ENCODE results near the gene SLC35F2.
A peak's percentile ranks its signal among the peaks of the same experiment; 100 is the strongest.
"Not testable (repeated sequence)": the region's sequence is repeated elsewhere in the genome, so short reads cannot be mapped to it uniquely, and the experiment has no call there.

The SLC35F2 gene

DNA sequence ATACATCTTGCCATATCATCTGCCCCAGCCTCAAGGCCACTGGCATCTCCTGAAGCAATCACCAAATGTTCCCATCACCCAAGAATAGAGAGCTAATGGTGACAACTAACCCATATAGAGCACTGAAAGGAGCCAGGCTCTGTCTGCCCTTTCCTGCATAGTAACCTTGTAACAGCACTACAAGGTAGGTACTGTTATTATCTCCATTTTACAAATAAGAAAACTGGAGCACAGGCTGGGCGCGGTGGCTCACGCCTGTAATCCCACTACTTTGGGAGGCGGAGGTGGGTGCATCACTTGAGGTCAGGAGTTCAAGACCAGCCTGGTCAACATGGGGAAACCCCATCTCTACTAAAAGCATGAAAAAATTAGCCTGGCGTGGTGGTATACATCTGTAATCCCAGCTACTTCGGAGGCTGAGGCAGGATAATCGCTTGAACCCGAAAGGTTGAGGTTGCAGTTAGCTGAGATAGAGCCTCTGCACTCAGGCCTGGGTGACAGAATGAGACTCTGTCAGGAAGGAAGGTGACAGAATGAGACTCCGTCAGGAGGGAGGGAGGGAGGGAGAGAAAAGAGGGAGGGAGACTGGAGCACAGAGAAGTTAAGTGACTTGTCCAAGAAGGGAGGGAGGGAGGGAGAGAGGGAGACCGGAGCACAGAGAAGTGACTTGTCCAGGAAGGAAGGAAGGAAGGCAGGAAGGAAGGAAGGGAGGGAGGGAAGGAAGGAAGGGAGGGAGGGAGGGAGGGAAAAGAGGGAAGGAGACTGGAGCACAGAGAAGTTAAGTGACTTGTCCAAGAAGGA, 2.2 kb downstream of the SLC35F2 start:
- ATAC-seq (replicated peaks), result no peak
- peak overlapping the region; percentile 44 to 56 for H3K4me3 Mint-ChIP-seq
- no peak for DNase-seq
- H3K36me3 Mint-ChIP-seq, result peaks cover 6 to 24% of the 10 kb centered on the region in 2 donors
- peak overlapping the region; percentile 59 for H3K27ac Mint-ChIP-seq
- peaks cover 21 to 38% of the 10 kb centered on the region in 2 donors for H3K4me1 Mint-ChIP-seq
- no peaks in the 10 kb centered on the region for H3K9me3 Mint-ChIP-seq
- H3K27me3 Mint-ChIP-seq, result no peaks in the 10 kb centered on the region

DNA sequence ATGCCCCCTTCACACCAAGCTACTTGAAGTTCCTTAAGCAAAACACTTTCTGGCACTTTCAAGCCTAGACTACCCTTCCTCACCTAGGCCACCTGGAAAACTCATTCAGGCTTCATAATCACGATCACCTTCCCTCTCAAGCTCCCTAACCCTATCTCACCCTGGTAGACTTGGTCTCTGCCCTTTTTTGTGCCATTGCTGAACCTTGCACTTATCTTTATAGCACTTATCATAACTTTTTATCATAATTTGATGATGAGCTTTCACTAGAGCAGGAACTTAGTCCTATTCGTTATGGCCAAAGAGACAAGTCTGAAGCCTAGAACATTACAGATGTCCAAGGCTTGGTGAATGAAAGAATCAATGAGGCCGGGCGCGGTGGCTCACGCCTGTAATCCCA, 5.5 kb downstream of the SLC35F2 start:
- no peaks in the 10 kb centered on the region for H3K9me3 Mint-ChIP-seq
- H3K4me1 Mint-ChIP-seq, result peaks cover 32 to 49% of the 10 kb centered on the region in 2 donors
- H3K4me3 Mint-ChIP-seq, result no peak overlapping the region
- DNase-seq (no peak), ATAC-seq (replicated peaks) (no peak)
- H3K36me3 Mint-ChIP-seq, result peaks cover 8 to 29% of the 10 kb centered on the region in 2 donors
- no peaks in the 10 kb centered on the region for H3K27me3 Mint-ChIP-seq
- H3K27ac Mint-ChIP-seq, result no peak overlapping the region

DNA sequence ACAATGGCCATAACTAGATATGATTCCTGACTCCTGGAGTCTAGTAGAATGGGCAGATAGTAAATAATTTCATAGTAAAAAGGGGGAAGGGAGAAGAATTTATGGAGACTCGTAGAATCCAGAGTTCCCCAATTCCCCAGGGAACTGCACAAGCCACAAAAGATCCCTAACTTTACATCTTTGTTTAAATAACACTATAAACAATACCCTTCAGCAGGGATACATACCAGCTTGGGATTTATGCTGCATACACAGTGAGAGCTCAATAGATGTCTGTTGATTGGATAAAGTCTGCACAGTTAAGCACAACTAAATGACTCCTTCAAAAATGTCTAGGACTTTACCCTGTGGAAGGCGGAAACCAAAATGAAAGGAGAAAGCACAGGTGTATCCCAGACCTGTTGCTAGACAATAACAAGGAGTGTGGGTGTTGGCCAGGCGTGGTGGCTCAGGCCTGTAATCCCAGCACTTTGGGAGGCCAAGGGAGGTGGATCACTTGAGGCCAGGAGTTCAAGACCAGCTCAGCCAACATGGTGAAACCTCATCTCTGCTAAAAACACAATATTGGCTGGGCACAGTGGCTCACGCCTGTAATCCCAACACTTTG, 6.8 kb downstream of the SLC35F2 start:
- DNase-seq, result no peak
- no peak for ATAC-seq (replicated peaks)
- Mint-ChIP-seq H3K4me3 (no peak overlapping the region), H3K36me3 (peaks cover 8 to 29% of the 10 kb centered on the region in 2 donors), H3K4me1 (peaks cover 32 to 54% of the 10 kb centered on the region in 2 donors), H3K9me3 (no peaks in the 10 kb centered on the region), H3K27me3 (no peaks in the 10 kb centered on the region), H3K27ac (no peak overlapping the region)

DNA sequence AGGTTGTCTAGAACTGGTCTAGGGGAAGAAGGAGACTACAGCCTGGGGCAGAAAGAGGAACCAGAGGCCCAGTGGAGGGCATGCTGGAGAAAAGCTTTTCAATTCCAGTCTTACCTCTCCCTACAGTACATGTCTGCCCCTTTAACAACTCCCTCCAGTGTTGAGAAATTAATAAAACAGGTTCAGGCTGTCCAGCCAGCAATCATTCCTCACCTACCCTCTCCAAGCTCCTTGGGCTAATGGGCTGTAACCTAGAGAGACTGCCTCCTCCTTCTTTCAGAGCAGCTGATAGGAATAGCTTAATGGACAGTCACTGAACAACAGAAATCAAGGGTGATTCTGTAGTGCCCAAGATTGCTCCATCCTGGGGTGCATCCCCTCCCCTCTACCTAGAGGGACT, 8.8 kb downstream of the SLC35F2 start:
- no peak for DNase-seq
- Mint-ChIP-seq H3K4me1 (peaks cover 26 to 44% of the 10 kb centered on the region in 2 donors), H3K36me3 (peaks cover 2 to 22% of the 10 kb centered on the region in 2 donors)

DNA sequence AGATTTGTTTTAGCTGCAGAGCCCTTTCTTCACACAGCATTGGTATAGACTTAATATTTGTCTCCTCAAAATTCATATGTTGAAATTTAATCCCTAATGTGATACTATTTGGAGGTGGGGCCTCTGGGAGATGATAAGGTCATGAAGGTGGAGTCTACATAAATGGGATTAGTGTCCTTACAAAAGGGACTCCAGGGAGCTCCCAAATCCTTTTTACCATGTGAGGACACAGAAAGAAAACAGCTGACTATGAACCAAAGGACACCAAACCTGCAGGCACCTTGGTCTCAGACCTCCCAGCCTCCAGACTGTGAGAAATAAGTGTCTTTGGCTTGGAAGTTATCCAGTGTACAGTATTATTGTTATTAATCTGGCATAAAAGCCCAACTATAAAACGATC, 10.2 kb downstream of the SLC35F2 start:
- DNase-seq (no peak), ATAC-seq (replicated peaks) (no peak)
- Mint-ChIP-seq H3K27ac (peak overlapping the region; percentile 56), H3K36me3 (peaks cover 7 to 19% of the 10 kb centered on the region in 2 donors), H3K4me3 (no peak overlapping the region), H3K27me3 (no peaks in the 10 kb centered on the region), H3K4me1 (peaks cover 26 to 47% of the 10 kb centered on the region in 2 donors), H3K9me3 (no peaks in the 10 kb centered on the region)

More for the DNA sequence above, 8.8 kb downstream of the SLC35F2 start:
- Mint-ChIP-seq H3K9me3 (no peaks in the 10 kb centered on the region), H3K27me3 (no peaks in the 10 kb centered on the region), H3K4me3 (no peak overlapping the region), H3K27ac (no peak overlapping the region)
- ATAC-seq (replicated peaks), result peak; percentile 64 to 74

DNA sequence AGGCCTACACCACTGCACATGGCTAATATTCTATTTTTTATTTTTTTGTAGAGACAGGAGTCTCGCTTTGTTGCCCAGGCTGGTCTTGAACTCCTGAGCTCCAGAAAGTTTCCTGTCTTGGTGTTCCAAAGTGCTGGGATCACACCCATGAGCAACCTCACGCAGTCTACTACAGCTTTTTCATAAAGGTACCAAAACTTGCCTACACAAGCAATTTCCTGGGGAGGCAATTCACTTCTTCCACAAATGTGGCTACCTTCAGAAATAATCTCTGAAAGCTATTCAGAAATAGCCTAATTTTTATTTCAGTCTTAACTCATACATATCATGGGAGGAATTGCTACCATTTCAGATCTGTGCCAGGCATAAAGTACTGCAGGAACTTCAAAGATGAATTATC, 11.4 kb downstream of the SLC35F2 start:
- no peaks in the 10 kb centered on the region for H3K27me3 Mint-ChIP-seq
- peaks cover 29 to 49% of the 10 kb centered on the region in 2 donors for H3K4me1 Mint-ChIP-seq
- peaks cover 7 to 22% of the 10 kb centered on the region in 2 donors for H3K36me3 Mint-ChIP-seq
- DNase-seq, result no peak
- H3K9me3 Mint-ChIP-seq, result no peaks in the 10 kb centered on the region
- no peak overlapping the region for H3K4me3 Mint-ChIP-seq
- no peak for ATAC-seq (replicated peaks)
- H3K27ac Mint-ChIP-seq, result no peak overlapping the region

DNA sequence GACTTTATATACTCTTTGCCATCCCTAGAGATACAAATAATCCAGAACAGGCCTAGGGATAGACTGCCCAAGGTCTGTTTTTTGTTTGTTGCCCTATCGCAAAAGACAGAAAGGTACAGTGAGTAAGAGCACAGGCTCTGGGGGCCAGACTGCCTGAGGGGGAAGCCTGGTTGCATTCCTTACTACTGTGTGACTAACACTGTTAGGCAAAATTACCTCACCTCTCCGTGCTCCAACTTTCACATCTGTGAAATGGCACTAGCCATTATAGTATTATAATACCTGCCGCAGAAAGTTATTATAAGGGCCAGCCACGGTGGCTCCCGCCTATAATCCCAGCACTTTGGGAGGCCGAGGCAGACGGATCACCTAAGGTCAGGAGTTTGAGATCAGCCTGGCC, 14.5 kb downstream of the SLC35F2 start:
- Mint-ChIP-seq H3K27me3 (no peaks in the 10 kb centered on the region), H3K36me3 (peaks cover 7 to 12% of the 10 kb centered on the region in 2 donors), H3K4me3 (no peak overlapping the region), H3K4me1 (peaks cover 25 to 58% of the 10 kb centered on the region in 2 donors), H3K9me3 (no peaks in the 10 kb centered on the region), H3K27ac (no peak overlapping the region)
- DNase-seq (no peak), ATAC-seq (replicated peaks) (no peak)

DNA sequence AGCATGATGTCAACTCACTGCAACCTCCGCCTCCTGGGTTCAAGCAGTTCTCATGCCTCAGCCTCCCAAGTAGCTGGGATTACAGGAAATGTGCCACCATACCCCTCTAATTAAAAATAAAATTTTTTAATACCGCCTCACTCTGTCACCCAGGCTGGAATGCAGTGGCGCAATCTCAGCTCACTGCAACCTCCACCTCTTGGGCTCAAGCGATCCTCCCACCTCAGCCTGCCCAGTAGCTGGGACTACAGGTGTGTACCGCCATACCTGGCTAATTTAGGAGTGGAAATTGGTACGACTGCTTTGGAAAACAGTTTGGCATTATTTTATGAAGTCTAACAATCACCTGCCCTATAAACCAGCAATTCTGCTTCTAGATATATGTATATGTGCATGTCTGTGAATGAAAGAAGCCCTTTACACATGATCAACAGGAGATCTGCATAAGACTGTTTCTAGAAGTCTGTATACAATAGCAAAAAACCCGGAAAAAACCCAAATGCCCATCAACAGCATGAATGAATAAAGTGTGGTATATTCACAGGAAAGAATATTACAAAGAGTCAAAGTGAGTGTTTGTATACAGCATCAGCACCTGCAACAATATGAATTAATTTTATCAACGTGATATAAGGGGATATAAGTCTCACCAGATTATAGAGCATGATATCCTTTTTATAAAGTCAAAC, 16.0 kb downstream of the SLC35F2 start:
- H3K27me3 Mint-ChIP-seq, result no peaks in the 10 kb centered on the region
- no peak overlapping the region for H3K4me3 Mint-ChIP-seq
- no peak for ATAC-seq (replicated peaks)
- H3K9me3 Mint-ChIP-seq, result no peaks in the 10 kb centered on the region
- H3K4me1 Mint-ChIP-seq, result peaks cover 19 to 44% of the 10 kb centered on the region in 2 donors
- DNase-seq, result no peak
- H3K36me3 Mint-ChIP-seq, result peaks cover 5 to 12% of the 10 kb centered on the region in 2 donors
- H3K27ac Mint-ChIP-seq, result no peak overlapping the region

DNA sequence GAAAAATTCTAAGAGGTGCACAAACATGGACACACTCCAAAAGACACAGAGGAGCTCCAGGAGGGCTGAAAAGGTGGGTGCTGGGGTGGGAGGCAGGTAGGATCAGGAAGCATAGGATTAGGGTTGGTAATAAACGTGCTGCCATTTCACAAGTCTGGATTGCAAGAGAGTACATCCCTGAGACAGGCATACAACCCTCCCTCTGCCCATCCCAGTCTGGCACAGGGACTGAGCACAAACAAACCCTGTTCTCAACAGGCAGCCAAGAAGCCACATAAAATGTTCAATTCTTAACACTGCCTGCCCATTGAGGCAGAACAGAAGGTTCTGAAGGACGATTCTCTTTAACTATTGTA, 18.5 kb downstream of the SLC35F2 start:
- Mint-ChIP-seq H3K9me3 (no peaks in the 10 kb centered on the region), H3K4me1 (peaks cover 19 to 48% of the 10 kb centered on the region in 2 donors), H3K27ac (peak overlapping the region; percentile 75), H3K4me3 (peak overlapping the region; percentile 11 to 25), H3K27me3 (no peaks in the 10 kb centered on the region), H3K36me3 (peaks cover 5 to 15% of the 10 kb centered on the region in 2 donors)
- ATAC-seq (replicated peaks) (peak; percentile 18 to 22), DNase-seq (no peak)

DNA sequence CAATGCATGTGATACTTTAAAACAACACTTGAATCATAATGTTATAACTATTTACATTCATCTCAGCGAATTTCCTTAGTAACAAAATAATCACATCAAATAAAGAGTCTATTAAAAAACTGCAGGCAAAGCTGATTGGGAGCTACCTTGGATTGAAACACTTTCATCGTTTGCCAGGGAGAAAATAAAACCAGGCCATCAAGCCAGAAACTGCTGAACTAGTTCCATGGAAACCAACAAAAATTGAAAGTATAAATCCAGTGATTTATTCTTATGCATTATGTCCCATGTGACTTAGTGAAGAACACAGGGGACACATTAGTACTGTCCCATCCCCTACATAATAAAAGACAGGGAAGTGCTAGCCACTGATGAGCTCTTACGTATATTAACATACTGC, 21.7 kb downstream of the SLC35F2 start:
- Mint-ChIP-seq H3K9me3 (no peaks in the 10 kb centered on the region), H3K4me1 (peaks cover 15 to 32% of the 10 kb centered on the region in 2 donors), H3K27me3 (no peaks in the 10 kb centered on the region), H3K4me3 (no peak overlapping the region), H3K27ac (no peak overlapping the region), H3K36me3 (peaks cover 0 to 8% of the 10 kb centered on the region in 2 donors)
- no peak for DNase-seq
- no peak for ATAC-seq (replicated peaks)

DNA sequence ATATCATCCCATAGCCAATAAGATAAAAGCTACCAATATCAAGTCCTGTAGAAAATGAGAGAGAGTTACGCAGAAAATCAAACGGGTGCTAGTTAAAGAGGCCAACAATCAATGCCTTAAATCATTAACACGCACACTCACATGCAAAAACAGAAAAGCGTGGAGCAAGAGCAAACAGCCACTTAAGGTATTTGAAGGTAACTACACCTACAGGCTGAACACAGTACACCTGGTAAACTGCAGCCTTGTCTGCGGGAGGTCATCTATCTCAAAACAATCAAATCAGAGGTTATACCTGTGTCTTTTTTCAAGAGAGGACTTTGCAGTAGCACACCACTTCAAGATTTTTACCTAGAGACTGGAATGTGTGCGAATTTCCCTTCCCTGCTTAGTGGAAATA, 23.6 kb downstream of the SLC35F2 start:
- H3K27me3 Mint-ChIP-seq, result no peaks in the 10 kb centered on the region
- H3K4me3 Mint-ChIP-seq, result no peak overlapping the region
- DNase-seq (no peak), ATAC-seq (replicated peaks) (no peak)
- peaks cover 0 to 8% of the 10 kb centered on the region in 2 donors for H3K36me3 Mint-ChIP-seq
- peaks cover 13 to 24% of the 10 kb centered on the region in 2 donors for H3K4me1 Mint-ChIP-seq
- H3K27ac Mint-ChIP-seq, result no peak overlapping the region
- no peaks in the 10 kb centered on the region for H3K9me3 Mint-ChIP-seq

DNA sequence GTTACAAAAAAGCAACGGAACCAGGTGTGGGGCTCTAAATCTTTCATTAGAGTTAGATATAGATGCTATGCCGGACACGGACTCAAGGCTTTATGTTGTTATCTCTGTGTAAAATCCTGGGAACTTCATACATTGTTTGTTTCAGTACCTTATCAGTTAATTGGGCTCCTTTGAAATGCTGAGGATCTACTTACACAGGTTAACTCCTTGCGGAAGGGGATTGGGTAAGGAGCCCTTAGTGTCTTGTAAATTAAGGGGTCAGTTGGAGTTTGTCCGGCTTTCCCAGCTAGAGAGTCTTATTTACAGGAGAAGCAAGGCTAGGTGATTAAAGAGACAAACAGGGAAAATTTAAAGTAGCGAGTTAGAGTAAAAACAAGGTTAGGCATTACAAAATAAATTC, 24.7 kb downstream of the SLC35F2 start:
- H3K4me1 Mint-ChIP-seq, result peaks cover 7 to 19% of the 10 kb centered on the region in 2 donors
- H3K27ac Mint-ChIP-seq, result not testable (repeated sequence)

DNA sequence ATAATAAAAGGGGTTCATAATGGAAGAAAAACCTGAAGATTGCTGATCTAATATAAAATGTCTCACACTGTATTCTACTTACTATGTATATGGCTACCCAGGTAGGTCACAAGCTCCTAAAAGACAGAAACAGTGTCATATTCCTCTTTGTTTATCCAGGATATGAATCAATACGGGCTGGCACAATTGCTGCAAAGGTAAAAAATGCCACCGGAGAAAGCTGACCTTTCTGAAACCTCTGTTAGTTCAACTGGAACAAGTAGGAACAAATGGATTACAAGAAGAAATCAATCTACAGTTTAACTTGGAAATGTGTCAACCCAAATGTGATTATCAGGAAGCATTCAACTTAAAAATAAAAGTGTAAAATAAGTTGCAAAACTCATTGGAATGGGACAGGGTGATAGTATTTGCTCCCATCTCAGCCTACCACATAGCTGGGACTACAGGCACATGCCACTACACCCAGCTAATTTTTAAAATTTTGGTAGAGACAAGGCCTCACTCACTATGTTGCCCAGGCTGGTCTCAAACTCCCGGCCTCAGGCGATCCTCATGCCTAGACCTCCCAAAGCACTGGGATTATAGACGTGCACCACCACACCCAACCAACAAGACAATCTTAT, 27.6 kb downstream of the SLC35F2 start:
- Mint-ChIP-seq H3K36me3 (peaks cover 0 to 3% of the 10 kb centered on the region in 2 donors), H3K4me3 (no peak overlapping the region), H3K9me3 (no peaks in the 10 kb centered on the region), H3K4me1 (peaks cover 7 to 17% of the 10 kb centered on the region in 2 donors), H3K27ac (no peak overlapping the region), H3K27me3 (no peaks in the 10 kb centered on the region)
- ATAC-seq (replicated peaks) (no peak), DNase-seq (no peak)

More for the DNA sequence above, 24.7 kb downstream of the SLC35F2 start:
- H3K36me3 Mint-ChIP-seq; H3K27me3 Mint-ChIP-seq; DNase-seq; H3K4me3 Mint-ChIP-seq; H3K9me3 Mint-ChIP-seq; ATAC-seq (replicated peaks): not testable (repeated sequence)

DNA sequence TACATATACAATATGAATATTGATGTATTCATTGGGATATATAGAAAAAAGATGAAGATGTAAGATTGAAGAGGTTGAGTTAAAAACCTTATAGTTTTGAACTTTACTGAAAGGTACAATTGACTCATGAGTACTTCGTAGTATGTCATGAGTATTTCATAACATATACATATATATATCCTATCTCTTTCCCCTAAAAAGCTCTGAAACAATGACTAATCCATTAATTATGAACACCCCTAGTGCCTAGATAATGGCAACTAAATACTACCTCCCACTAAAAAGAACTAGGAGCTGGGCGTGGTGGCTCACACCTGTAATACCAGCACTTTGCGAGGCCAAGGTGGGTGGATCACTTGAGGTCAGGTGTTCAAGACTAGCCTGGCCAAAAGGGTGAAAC, 31.5 kb downstream of the SLC35F2 start:
- Mint-ChIP-seq H3K4me3 (no peak overlapping the region), H3K27ac (no peak overlapping the region), H3K36me3 (no peaks in the 10 kb centered on the region), H3K4me1 (peaks cover 12 to 34% of the 10 kb centered on the region in 2 donors), H3K27me3 (no peaks in the 10 kb centered on the region), H3K9me3 (no peaks in the 10 kb centered on the region)
- ATAC-seq (replicated peaks) (no peak), DNase-seq (no peak)
